GM21447 (cell line): ENCODE results near the gene RPL27.
"Not testable (repeated sequence)": the region's sequence is repeated elsewhere in the genome, so short reads cannot be mapped to it uniquely, and the experiment has no call there.

Source experiments
- ATAC-seq: cut with Tn5 transposase; IDR thresholded peaks from one replicate; pipeline ENCODE4 v1.9.1; 2021; ENCODE audit not compliant: unreplicated experiment

RPL27 gene

GRCh38 chr17:42997984-42998938 lies at the start of gene RPL27:
Gene RPL27 (plus strand): TSS chr17:42998419. CDS start chr17:42998751, 332 bp downstream.
- peak; percentile 88 for ATAC-seq

- ATAC-seq, result no peak
Observed at GRCh38 chr17:42950044-42950783, 48.0 kb upstream of the RPL27 start.

DNA sequence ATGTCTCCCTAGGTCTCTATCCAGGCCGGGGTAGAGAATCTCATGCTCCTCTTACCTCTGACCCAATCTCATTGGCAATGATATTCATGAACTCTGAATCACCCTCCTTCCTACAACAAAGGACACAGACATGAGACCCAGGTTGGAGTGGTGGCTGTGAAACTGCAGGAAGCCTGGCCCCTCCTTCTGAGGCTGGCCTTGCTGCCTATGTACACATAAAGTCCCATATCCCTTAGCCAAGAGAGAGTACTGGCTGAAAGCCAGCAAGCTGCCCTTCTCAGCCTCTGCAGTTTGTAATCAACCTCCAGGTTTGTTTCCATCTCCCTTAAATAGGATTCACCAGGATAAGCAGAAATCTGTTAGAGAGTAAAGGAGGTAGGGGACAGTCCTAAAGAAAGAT lies 44.5 kb upstream of the RPL27 start:
- no peak for ATAC-seq

GRCh38 chr17:42964161-42964932 lies 33.9 kb upstream of the RPL27 start, which contains the start of gene AARSD1:
Gene AARSD1 (minus strand): TSS chr17:42964454. CDS start chr17:42964440, 14 bp downstream.
- ATAC-seq, result peak; percentile 78

DNA sequence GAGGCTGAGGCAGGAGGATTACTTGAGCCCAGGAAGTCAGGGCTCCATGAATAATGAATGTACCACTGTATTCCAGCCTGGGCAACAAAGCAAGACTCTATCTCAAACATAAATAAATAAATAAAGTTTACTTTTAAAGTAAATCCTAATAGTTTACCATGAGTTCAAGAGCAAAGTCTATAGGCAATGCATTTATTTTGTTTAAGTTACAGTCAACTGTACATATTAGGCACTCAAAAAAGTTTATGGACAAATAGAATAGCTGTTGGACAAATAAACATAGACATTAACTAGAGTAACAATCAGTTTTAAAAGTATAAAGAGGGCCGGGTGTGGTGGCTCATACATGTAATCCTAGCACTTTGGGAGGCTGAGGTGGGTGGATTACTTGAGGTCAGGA lies 30.3 kb upstream of the RPL27 start:
- ATAC-seq, result no peak

- no peak for ATAC-seq
Observed at GRCh38 chr17:42969001-42969581, 29.1 kb upstream of the RPL27 start.

GRCh38 chr17:42971589-42971988 lies 26.6 kb upstream of the RPL27 start:
- ATAC-seq, result no peak

GRCh38 chr17:42973323-42973722 lies 24.9 kb upstream of the RPL27 start:
- ATAC-seq, result not testable (repeated sequence)

DNA sequence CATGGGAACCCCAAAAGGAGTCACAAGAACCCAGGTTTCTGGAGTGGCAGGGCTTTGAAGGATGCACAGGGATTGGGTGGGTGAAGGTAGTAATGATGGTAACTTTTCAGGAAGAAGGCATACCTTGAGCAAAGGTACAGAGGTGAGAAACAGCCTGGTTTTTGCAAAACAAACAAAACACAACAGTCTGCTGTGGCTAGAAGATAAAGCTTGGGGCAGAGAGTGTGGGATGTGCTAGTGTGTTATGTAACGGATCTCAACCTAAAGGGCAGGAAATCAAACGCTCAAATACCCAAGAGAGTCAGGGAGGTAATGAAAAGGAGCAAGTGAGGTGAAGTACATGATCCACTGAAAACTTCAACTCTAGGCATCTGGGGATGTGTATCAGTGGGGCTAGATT lies 23.0 kb upstream of the RPL27 start:
- ATAC-seq, result no peak

DNA sequence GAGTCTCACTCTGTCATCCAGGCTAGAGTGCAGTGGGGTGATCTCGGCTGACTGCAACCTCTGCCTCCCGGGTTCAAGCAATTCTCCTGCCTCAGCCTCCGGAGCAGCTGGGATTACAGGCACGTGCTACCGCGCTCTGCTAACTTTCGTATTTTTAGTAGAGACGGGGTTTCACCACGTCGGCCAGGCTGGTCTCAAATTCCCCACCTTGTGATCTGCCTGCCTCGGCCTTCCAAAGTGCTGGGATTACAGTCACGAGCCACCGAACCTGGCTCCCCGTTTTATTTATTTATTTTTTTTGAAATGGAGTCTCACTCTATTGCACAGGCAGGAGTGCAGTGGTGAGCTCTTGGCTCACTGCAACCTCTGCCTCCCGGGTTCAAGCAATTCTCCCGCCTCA lies 22.5 kb upstream of the RPL27 start:
- not testable (repeated sequence) for ATAC-seq

DNA sequence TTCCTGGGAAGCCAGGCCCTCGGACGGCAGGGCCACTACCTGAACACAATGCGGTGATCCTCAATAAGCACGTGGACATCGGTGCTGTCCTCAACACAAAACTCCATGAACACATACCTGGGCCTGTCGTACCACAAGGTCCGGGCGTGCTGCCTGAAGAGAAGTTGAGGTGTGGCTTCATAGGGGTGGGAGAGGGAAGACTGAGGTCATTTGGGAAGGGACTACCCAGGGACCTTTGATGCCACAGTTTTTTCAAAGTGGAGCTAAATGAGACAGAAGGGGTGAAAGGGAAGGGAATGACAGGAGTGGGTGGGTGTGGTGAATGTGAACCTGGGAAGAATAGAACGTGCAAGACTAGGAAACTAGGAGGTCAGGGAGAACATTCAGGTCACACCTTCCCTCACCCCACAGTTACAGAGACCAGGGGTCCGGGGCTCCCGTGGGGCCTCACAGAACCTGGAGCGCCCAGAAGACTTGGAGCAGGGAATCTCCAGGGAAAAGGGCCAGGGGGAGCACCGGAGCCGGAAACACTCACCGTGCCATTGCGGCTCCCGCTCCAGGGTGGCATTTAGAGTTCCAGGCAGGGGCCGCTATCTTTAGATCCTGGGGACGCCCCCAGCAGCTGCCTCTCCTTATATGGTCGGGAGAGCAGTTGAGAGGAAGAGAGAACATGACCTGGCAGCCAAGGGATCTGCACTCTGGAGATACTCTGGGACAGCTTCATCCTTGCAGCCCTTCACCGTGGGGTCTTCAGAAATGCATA lies 18.5 kb upstream of the RPL27 start, which contains the start of gene PTGES3L:
TSS of gene PTGES3L (minus strand) at position 570 of the 763 bp plus-strand sequence. CDS start at position 543, 27 bp downstream.
- ATAC-seq, result peak; percentile 40

- peak; percentile 57 for ATAC-seq
Observed at GRCh38 chr17:42980274-42980765, 17.9 kb upstream of the RPL27 start, which contains the start of gene RUNDC1. Gene RUNDC1 (plus strand): TSS chr17:42980565. CDS start chr17:42980577, 12 bp downstream.

DNA sequence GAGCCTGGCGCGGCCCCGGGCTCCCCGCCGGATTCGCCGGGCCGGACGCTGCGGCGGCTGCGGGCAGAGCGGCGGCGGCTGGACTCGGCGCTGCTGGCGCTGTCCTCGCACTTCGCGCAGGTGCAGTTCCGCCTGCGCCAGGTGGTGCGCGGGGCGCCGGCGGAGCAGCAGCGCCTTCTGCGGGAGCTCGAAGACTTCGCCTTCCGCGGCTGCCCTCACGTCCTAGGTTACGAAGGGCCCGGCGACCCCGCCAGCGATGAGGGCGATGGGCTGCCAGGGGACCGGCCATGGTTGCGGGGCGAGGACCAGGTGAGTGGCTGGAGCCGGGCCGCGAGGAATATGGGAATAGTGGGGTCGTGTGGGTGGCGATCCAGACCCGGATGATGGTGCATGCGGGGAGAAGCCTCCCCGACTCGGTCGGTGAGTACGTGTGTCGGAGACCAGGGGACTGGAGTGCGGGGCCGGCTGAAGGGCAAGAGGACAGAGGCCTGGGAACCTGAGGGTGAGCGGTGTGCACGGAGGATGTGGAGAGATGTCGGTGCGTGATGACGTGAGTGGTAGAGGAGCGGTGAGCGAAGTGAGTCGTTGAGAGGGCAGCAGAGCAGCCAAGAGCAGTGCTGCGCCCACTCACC lies 17.3 kb upstream of the RPL27 start:
- peak; percentile 36 for ATAC-seq

- no peak for ATAC-seq
Observed at GRCh38 chr17:42982266-42982665, 16.0 kb upstream of the RPL27 start.

GRCh38 chr17:42985225-42985624 lies 13.0 kb upstream of the RPL27 start:
- peak; percentile 55 for ATAC-seq

DNA sequence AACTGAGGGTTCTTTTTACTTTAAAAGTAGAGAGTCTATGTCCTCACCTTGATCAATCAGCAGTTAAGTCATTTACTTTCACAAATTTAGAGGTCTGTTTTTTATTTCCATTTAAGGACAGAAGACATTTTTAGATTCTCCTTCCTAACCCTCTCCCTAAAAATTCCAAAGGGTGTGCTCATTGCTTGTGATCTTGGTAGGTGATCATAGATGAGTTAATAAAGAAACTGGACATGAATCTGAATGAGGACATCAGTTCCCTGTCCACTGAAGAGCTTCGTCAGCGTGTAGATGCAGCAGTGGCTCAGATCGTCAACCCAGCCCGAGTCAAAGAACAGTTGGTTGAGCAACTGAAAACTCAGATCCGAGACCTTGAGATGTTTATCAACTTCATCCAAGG lies 9.1 kb upstream of the RPL27 start:
- no peak for ATAC-seq

DNA sequence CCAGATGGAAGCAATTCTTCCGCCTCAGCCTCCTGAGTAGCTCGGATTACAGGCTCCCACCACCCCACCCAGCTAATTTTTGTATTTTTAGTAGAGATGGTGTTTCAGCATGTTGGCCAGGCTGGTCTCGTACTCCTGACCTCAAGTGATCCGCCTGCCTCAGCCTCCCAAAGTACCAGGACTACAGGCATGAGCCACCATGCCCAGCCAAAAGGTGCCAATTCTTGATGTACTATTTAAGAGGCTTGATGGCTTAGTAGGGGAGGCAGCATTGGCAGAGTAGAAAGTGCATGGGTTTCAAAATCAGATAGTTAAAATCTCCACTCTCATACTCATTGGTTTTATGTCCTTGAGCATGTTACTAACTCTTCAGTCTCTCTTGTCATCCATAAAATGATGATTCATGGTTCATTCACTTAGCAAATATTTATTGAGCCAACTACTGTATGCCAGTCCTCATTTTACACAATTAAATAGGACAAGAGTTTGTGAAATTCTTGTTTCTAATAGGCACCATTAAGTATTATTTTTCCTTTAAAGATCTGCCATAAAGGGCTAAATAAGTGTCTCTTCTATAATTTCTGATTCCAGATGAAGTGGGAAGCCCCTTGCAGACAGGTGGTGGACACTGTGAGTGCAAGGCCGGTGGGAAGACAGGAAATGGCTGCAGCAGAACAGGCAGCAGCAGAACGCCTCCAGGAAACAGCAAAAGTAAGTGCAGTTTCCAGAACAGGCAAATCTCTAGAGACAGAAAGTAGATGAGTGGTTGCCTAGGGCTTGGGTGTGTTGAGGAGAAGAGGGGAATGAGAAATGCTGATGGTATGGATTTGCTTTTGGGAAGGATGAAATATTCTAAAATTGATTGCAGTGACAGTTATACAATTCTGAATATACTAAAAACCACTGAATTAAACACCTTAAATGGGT lies 8.2 kb upstream of the RPL27 start:
- ATAC-seq, result no peak

- no peak for ATAC-seq
Observed at GRCh38 chr17:42991471-42991870, 6.7 kb upstream of the RPL27 start.
